Measurements from ENCODE around the gene ANXA11.
A peak's percentile ranks its signal among the peaks of the same experiment; 100 is the strongest.

Gene ANXA11

DNA sequence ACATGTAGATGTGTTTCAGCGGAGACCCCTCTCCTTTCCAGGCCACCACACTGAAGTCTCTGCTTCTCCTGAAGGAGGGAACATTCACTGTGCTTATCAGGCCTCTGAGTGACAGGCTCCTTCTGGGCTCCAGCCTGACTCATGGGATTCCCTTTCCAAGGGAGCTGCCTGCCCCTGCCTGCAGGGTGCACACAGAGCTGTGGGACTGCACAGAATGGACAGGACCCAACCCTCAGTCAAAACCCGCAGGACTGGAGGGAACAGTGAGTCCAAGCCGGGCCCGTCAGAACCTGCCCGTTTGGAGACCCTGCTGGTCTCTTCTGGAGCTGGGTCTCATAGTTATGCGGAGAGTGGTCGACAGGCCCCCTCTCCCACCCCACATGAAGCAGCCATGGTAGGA, 40.2 kb downstream of the ANXA11 start:
- no peak for DNase-seq

DNA sequence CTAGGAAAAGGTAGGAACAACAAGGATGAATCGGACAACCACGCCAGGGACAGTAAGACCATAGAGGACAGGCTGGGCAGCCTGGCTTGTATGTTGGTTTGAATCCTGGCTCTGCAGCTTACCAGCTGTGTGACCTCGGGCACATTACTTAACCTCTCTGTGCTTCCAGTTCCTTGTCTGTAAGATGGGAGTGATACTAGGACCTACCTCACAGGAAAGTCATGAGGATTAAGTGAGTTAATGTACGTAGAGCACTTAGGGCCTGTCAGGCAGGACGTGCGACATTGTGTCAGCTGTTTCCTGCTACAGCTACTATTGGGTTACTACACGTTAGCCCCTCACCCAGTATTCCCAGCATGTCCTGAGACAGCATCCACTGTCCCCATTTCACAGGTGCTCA, 40.7 kb downstream of the ANXA11 start:
- no peak for DNase-seq

DNA sequence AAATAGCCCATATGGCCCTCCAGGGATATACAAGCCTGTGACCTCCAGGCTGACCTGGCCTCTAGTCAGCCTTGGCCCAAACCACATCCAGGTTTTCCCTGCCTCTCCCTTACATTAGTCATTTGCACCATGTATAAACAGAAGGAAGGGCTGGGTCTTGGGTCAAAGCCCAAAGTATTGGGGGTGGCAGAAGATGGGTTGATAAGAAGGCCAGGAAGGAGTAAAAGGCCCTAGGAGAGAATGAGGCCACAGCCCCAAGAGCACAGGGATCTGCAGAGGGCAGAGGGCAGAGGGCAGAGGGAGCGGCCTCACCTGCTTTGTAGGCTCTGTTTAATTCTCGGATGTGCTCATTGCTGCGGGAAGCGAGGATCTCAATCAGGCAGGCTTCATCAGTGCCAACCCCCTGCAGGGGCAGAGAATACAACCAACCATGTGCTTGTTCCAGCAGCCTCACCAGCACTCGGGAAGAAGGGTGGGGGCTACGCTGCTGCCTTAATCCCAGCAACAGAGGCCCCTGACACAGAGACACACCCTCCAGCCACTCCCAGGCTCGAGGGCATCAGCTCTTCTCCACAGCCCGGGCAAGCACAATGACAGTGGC, 41.5 kb downstream of the ANXA11 start:
- no peak for DNase-seq

DNA sequence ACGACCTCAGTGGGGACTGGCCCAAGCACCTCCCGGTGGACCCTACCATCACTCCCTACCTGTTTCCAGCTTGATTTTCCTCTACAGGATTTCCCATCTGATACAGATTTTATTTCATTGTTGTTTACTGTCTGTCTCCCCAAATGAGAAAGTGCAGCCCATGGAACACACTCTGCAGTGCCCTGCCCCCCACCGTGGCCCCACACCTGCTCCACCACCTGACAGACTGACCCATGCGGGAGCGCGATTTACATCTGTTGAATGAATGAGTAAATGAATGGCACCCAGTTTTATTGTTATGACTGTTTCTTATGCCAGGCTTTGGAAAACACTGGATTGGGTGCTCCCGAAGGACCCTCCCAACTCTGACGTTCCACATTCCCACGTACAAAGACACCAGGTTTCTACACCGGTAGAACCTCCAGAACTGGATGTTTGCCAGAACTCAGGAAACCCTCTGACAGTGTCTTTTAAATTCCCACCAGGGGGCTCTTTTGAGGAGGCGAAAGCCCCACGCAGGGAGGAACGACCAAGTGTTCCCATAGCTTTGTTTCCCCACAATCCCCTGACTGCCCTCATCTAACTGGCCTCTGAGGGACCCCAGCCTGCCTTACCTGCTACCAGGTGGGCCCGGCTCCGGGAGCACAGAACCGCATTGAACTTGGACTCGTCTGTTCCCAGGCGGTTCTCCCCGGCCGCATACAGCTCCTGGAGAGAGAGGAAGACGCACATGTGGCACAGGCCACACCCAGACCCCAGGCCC, 43.8 kb downstream of the ANXA11 start:
- no peak for DNase-seq

DNA sequence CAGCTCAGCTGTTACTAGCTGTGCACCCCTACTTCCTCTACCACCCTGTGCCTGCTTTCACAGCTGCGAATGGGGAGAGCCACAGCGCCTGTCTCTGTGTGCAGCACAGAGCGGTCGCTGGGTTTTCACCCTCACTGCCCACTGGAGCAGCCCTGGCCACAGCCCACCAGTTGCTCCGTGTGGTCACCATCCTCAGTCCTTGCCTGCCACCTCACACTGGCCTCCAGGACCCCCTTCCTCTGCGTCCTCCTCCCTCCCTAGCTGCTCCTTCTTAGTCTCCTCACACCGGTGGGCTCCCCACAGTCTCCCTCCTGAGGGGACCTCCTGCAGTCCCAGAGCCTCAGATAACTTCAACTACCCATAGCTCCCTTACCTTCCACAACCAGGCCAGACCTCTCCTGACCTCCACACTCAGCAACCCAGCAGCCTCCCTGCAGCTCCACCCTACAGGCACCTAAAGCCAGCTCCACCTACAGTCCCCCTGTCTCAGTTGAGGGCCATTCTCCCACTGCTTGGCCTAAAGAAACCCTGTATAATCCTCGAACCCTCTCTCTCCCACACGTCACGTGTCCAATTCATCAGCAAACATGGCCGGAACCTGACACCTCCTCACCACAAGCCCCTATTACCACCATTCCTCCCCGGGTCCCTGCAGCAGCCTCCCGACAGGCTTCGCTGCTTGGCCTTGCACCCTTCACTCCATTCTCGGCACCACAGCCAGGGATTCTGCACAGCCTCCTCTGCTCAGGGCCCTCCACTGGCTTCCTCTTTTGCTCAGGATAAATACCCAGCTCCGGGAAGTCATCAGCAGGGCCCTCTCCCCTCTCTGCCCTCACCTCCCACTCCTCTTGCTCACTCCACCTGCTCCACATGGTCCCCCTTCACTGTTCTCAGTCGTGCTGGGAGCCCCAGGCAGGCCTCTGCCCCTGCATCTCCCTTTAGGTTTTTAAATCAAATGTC, 44.7 kb downstream of the ANXA11 start:
- no peak for DNase-seq

DNA sequence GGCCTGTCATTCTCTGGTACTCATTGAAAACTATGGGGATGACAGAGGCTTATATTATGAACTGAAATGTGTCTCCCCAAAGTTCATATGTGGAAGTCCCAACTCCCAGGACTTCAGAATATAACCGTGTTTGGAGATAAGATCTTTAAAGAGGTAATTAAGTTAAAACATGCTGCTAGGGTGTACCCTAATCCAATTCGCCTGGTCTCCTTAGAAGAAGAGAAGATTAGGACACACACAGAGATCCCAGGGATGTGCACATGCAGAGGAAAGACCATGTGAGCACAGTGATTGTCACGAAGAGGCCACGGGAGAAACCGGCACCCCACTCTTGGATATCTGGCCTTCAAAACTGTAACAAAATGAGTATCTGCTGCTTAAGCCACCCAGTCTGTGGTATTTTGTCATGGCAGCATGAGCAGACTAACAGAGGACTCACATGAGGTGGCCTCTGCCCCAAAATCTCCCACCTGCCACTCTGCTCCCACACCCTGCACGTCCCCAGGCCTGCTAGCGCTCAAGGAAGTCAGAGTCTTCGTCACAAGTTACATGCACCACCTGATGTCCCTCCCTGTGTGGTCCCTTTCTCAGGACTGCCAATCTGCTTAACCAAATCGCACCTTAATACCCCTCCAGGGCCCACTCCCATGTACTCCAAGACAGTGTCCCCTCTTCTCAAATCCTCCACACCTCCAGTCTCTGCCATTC, 46.0 kb downstream of the ANXA11 start:
- DNase-seq = no peak

DNA sequence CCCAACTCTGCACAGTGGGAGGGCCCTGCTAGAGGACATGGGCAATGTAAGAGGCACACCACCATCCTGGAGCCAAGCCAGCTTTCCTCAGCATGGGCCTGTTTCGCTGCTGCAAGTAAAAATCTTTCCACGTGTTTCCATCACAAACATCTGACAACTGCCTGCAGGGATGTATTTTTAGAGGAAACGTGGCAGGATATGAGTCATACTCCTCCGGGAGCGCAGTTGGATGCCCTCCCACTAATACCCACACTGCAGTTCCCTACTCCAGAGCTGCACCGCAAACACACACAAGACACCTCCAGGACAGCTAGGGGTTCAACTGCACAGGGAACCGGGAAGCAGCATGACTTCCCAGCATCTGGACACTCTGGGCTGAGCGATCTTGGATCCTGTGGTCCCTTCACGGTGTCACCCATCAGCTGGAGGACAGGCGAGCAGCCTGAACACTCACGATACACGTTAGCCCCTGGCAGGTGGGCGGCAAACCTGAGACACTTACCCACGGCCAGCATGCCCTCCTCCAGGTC, 46.7 kb downstream of the ANXA11 start:
- DNase-seq = peak; percentile 90

DNA sequence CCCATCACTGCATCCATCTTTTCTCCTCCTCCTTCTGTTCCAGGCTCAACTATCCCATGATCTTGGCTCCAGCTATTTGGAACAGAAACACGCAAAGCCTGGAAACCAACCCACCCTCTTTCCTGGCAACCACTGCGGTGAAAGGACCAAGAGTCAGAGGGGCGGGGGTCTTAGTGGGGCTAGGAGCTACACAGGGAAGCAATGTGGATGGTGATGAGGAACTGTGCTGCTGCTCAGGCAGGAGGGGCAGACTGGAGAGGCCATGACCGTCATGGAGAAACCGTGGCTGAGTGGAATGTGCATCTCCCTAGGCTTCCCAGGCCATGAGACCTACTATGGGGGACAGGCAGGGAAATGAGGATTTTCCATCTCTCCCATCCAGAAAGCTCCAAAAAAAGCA, 47.2 kb downstream of the ANXA11 start:
- no peak for DNase-seq

DNA sequence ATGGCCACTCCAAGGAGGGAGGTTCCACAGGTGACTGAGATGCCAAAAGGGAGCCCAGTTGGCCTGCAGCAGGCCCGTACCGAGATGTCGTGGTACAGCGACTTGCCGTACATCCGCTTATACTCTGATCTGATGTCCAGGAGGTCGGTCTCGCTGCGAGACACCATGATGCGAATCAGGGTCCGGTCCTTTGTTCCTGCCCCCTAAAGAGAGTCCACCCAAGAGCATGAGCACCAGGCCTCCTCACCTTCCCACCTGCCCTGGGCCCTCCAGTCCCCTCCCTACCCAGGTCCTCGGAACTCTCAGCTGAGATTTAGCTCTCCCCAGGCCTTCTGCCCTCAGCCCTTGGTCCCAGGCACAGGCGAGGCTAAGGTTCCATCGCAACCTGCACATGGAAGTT, 47.8 kb downstream of the ANXA11 start:
- DNase-seq = no peak

DNA sequence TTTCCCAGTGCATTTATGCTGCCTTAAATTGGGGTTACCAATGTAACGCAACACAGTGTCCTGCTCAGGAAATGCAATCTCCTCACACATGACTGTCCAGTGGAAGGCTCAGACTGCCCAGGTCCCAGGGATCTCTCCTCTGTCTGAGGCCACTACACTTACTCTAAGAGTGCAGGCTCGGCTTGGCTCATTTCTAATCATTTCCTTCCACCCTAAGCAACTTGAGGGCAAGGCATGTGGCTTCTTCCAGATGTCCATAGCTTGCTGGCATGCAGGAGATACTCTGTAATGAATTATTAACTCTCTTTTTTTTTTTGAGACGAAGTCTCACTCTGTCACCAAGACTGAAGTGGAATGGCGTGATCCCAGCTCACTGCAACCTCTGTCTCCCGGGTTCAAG, 49.1 kb downstream of the ANXA11 start:
- DNase-seq = no peak

DNA sequence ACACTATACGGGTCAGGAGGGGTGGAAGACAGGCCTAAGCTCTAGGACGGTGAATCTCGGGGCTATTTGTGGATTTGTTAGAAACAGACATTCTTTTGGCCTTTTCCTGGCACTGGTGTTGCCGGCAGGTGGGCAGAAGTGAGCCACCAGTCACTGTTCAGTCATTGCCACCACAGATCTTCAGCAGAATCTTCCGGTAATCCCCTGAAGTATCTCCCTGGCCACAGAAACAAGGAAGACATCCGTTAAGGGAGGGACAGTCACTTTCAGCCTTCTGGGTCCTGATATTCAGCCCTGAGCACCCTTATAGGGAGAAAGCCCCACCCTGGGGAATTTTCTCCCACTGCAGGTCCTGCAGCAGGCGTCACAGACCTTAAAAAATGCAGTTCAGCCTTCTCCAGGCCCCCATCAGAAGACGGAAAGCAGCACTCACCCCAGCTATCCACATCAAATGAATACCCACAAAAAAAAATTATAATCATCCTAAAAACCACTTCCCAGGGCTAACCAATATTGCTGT, 49.6 kb downstream of the ANXA11 start:
- DNase-seq = no peak

DNA sequence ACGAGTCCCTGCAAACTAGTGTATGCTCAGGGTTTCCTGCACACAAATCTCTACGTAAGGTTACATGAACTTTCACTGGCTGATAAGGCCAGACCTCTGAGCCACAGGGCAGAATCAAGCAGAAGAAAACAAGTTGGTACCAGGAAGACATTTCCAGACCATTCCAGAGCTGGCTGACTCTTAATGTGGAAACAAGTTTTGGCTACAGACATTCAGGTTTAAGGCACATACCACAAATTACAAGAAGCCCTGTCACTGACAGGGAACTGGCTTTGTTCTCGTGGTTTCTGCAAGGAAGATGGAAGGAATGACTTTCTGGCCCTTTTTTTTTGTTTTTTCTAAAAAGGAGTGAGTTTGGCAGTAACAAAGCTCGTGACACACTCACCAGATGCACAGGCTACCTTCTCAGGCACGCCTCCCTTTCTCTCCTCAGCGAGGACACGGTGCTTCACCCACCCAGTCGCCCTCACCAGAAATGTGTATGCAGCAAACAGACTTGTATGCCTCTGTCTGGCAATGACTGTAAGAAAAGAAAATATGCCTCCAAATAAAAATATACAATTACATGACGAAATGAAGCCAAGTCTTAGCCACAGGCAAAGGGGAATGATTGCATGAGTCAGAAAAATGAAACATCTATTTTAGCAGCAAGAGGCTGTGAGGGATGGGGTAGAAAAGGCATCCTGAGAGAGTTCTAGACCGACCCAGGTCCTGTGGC, 50.2 kb downstream of the ANXA11 start:
- peak; percentile 63 for DNase-seq

DNA sequence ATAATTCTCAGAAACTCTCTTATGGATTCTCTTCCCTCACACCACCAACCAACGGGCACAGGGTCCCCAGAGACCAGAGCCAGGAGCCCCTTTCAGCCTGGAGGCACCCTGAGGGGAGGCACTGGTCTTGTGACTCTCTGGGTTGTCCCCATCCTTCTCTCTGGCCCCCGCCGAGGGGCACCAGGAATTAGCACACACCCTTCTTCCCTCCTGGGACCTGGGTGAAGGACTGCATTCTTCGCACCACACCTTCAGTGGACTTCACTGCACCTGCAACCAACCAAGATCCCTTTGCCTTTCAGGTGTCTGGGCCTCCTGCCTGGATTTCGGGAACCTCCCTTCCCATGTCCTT, 50.7 kb downstream of the ANXA11 start:
- DNase-seq = no peak

DNA sequence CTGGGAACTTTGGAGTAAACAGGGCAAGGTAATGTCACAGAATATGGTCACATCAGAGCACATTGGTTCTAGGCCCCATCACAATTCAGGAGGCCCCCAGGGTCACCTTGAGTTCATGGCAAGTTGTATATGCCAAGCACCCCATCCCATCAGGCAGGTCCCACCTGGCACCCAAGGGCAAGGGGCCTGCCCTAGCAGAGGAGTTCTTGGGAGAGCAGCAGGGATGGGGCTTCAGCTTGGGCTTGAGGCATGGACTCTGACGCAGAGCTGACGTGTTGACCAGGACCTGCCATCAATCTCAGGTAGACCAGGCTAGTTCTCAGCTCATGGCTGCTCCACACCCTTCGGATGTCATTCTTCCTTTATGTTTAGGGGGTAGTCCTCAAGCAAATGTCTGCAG, 51.9 kb downstream of the ANXA11 start:
- no peak for DNase-seq

DNA sequence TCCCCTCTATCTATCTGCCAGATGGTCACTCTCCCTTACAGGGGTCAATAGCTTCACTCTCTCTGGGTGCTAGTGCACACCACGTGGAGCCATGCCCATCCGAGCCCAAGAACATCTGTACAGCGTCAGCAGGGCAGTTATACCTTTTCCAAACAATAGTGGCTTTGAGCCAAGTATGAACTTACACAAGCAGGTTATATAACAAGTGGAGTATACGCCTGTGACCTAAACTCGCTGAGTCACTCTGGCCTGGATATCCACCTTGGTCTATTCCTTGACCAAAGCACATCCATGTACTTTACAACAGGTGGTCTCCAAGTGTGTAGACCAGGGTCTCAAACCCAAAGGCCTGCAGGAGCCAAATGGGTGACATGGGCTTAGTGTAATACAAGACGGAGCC, 52.5 kb downstream of the ANXA11 start:
- no peak for DNase-seq

DNA sequence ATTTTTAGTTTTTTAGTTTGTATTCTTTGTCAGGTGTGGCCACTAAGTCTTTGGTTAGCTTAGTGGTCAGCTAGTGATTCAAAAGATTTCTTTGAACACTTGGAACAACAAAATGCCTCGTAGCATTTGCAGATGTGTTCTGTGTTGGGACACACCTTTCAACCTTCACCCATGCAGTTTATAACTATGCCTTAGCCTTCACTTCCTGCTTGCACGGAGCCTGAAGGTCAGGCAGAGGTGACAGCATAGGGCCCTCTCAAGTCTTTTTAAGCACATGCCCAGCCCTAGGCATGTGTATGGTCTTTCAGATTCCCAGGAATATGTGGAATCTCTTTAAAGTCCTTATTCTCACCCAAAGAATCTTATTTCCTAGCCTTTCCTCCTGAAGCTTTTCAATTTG, 55.2 kb downstream of the ANXA11 start:
- DNase-seq = no peak

DNA sequence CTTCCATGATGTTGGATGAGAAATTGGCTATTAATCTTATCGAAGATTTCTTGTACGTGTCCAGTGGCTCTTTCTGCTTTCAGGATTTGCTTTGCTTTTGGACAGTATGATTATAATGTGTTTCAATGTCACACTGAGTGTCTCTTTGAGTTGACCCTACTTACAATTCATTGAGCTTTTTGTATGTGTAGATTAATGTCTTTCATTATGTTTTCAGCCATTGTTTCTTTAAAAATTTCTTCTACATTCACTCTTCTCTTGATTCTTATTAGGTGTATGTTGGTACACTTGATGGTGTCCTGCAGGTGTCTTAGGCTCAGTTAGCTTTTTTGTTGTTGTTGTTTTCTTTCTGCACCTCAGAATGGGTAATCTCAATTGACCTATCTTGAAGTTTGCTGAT, 56.2 kb downstream of the ANXA11 start:
- DNase-seq = no peak

DNA sequence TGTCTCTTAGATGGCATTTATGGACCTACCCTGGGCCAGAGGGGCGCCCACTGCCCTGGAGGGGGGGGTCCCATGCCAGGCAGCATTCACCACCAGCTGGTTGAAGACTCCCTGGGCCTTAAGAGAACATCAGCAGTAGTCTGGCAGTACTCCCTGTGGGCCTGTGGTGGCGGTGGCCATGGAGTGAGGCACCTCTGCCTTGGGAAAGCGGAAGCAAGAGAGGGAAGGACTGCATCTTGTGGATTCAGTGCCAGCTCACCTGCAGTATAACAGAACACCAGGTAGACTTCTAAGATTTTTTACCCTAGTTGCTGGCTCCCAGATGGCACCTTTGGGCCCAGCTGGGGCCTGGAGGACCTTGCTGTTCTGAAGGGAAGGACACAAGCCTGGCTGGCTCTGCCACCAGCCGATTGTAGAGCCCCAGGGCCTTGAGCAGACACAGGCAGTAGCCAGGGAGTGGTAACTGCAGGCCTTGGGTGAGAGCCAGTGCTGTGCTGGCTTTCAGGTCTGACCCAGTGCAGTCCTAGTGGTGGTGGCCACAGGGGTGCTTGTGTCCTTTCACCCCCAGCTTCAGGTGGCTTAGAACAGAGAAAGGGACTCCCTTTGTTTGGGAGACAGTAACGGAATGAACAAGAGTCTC, 57.1 kb downstream of the ANXA11 start:
- DNase-seq = no peak

DNA sequence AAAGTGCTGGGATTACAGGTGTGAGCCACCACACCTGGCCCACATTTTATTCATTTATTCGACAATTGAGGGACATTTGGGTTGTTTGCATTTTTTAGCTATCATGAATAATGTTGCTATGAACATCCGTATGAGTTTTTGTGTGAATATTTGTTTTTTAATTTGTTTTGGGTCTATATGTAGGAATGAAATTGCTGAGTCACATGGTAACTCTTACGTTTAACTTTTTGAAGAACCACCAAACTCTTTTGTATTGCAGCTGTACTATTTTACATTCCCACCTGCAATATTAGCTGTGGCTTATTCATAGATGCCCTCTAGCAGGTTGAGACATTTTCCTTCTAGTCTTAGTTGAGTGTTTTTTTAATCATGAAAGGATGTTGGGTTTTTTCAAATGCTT, 58.4 kb downstream of the ANXA11 start:
- no peak for DNase-seq

DNA sequence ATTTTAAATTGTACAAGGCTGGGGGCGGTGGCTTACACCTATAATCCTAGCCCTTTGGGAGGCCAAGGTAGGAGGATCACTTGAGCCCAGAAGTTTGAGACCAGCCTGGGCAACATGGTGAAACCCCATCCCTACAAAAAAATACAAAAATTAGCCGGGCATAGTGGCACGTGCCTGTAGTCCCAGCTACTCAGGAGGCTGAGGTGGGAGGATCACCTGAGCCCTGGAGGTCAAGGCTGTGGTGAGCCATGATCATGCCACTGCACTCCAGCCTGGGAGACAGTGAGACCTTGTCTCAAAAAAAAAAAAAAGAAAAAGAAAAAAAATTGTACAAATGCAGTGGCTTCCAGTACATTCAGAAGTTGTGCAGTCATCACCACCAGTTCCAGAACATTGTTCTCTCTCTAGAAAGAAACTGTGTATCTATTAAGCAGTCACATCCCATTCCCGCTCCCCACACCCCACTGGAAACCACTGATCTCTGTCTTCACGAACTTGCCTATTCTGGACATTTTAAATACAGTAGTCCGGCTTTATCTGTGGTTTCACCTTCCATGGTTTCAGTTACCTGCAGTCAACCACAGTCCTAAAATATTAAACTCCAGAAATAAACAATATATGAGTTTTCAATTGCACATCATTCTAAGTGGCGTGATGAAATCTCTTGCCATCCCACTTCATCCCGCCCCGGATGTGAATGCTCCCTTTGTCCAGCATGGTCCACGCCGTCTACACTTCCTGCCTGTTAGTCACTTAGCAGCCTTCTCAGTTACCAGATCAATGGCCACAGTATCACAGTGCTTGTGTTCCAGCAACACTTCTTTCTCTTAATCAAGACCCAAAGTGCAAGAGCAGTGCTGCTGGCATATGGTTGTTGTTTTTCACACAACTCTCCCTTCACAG, 59.7 kb downstream of the ANXA11 start:
- DNase-seq = peak; percentile 25

Data from right hindlimb (tissue), 1 donor.